Stimulated activated CD4-positive, alpha-beta T cell treated with anti-CD3 and anti-CD28 coated beads, TNF-alpha, amount 100 ng/mL, for 1 hour (primary cell): ENCODE data around the gene XPR1.
"Not testable (repeated sequence)": the region's sequence is repeated elsewhere in the genome, so short reads cannot be mapped to it uniquely, and the experiment has no call there.

Source experiments
- DNase-seq, 3 donors: peaks; one replicate each; pipeline ENCODE4 v3.0.0-alpha.2; 2020; ENCODE audit warnings: low read depth in 3 of 3, low spot score in 1 of 3

The XPR1 gene

DNA sequence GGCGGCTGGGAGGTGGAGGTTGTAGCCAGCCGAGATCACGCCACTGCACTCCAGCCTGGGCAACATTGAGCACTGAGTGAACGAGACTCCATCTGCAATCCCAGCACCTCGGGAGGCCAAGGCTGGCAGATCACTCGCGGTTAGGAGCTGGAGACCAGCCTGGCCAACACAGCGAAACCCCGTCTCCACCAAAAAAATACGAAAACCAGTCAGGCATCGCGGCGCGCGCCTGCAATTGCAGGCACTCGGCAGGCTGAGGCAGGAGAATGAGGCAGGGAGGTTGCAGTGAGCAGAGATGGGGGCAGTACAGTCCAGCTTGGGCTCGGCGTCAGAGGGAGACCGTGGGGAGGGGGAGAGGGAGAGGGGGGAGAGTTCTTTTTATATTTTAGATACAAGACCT is 79.4 kb downstream of the XPR1 start:
- DNase-seq: not testable (repeated sequence)

DNA sequence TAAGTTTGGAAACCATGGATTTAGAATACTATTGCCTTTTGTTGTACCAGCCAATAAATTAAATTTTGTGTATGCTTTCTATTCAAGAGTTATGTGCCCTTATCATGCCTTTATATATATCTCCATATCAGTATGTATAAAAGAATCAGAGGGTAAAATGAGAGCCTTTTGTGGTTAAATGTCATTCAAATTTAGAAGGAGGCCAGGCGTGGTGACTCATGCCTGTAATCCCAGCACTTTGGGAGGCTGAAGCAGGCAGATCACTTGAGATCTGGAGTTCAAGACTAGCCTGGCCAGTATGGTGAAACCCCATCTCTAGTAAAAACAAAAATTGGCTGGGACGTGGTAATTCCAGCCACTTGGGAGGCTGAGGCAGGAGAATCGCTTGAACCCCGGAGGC is 88.9 kb downstream of the XPR1 start:
- no peak for DNase-seq

DNA sequence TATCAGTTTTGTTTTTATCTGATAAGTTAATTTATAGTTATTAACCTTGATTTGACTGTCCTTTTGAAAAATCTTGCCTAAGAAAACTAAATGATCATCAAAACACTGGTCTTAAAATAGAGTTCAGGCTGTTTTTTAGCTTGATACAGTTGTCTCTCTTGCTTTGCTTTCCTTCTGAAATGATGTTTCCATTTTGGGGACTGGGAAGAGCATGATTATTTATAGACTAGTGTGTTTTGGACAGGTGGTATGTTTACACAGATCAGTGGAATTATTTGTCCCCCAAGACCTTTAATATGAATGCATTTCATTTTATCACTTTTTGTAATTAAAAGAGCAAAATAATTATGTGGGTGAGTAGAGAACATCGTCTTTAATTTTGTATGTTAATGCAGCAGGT is 90.8 kb downstream of the XPR1 start:
- no peak for DNase-seq

DNA sequence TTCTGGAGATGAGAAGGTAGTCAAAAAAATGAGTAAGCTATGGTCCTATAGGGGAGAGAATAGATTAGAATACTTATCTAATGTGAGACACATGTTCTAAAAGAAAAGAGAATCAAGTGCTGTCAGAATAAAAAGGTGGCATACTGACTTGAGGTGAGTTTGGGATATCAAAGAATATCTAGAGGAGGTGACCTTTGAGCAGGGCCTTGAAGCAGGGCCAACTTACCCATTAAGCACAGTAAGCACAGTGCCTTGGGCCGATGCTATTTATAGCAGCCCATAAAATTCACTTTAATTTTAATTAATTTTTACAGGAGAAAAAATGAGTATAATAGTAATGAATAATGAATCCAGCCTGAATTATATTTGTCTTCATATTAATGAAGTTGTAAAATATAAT is 92.2 kb downstream of the XPR1 start:
- DNase-seq: no peak

DNA sequence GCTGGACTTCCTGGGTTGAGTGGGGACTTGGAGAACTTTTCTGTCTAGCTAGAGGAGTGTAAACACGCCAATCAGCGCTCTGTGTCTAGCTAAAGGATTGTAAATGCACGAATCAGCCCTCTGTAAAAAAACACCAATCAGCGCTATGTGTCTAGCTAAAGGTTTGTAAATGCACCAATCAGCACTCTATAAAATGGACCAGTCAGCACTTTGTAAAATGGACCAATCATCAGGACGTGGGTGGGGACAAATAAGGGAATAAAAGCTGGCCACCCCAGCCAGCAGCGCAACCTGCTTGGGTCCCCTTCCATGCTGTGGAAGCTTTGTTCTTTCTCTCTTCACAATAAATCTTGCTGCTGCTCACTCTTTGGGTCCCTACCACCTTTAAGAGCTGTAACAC is 94.2 kb downstream of the XPR1 start:
- not testable (repeated sequence) for DNase-seq

DNA sequence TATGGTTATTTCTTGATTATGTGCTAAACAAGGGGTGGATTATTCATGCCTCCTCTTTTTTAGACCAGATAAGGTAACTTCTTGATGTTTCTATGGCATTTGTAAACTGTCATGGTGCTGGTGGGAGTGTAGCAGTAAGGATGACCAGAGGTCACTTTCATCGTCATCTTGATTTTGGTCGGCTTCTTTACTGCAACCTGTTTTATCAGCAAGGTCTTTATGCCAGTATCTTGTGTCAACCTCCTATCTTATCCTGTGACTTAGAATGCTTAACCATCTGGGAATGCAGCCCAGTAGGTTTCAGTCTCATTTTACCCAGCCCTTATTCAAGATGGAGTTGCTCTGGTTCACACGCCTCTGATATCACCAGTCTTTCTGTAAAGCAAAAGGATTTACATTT is 95.9 kb downstream of the XPR1 start:
- DNase-seq: not testable (repeated sequence)

DNA sequence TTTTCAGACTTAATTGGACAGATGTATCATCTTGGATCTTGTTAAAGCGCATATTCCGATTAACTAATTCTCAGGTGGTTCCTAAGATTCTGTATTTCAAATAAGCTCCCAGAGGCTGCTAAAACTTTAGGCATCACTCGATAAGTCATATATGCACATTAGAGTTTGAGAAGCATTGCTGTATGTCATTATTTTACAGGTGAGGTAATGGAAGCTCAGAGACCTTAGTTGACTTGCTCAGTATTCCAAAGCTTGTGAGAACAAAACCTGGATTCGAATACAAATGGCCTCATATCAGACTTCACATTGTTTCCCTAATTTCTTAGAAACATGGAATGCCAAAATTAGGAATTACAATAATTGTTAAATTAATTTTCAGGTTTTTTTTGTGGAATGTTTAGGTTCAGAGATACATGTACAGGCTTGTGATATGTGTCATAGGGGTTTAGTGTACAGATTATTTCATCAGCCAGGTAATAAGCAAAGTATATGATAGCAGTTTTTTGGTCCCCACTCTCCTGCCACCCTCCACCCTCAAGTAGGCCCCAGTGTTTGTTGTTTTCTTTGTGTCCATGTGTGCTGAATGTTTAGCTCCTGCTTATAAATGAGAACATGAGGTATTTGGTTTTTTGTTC is 96.8 kb downstream of the XPR1 start:
- no peak for DNase-seq

DNA sequence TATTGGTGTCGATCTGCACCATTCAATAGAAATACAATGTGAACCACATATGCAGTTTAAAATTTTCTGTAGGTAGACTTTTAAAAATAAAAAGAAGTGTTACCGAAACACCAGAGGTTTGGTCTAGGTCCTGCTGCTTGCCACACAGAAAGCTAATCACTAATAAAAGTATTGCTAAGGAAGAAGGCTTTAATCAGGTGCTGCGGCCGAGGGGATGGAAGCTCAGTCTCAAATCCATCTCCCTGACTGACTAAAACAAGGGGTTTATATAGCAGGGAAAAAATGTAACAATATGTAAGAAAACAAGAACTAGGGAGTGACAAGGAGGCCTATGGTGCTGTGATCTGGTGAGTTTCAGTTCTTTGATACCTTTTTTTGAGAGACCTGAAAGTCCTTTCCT is 99.3 kb downstream of the XPR1 start:
- DNase-seq: no peak

DNA sequence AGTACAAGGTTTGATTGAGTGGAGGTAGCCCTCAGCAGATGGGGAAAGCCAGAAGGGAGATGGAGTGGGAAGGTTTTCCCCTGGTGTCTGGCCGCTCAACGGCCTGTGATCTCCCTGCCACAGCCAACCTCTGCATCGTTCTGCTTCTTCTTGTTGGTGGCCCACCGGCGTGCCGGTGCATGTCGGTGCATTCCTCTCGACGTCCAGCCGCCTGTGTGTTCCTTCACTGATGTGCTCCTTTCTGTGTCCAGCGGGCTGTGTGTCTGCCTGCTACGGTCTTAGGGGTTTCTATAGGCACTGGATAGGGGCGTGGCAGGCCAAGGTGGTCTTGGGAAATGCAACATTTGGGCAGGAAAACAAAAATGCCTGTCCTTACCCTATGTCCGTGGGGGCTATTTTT is 101.0 kb downstream of the XPR1 start:
- DNase-seq: no peak

DNA sequence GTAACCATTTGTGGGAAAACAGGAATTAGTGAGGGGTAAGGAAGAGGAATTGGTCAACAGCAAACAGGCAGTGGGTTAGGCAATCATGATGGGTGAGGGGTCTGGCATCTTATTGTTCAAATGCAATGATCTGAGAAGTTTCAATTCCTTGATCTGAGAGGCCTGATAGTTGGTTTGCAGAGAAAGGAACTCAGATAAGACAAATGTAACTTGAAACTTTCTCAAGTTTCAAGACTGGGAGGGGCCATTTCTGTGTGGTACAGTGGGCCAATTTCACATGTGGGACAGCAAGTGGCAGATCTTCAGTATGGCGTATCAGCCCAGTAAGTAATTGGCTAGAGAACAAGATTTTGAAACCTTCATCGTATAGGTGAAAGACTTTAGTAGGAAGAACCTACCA is 102.5 kb downstream of the XPR1 start:
- DNase-seq: no peak

DNA sequence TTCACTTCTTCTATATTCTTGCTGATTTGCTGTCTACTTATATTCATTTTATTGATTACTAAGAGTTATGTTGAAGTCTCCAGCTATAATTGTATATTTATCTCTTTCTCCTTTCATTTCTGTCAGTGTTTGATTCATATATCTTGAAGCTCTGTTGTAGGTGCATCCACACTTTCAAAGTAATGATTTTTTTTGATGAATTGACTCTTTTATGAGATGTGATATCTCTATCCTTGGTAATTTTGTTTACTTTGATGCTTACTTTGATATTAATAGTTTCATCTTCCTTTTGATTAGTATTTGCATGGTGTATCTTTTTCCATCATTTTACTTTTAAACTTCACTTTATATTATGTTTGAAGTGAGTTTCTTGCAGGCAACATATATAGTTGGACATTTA is 110.8 kb downstream of the XPR1 start:
- DNase-seq: no peak

DNA sequence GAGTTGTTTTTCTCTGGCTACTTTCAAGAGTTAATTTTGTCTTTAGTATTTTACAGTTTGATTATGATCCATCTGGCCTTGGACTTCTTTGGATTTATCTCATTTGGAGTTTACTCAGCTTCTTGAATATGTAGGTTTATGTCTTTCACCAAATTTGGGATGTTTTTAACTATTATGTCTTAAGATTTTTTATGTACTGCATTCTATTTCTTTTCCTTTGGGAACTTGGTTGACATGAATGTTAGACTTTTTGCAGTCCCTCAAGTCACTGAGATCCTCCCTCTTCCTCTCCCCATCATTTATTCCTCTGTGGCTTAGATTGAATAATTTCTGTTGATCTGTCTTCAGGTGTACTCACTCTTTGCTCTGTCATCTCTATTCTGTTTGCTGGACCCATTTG is 112.0 kb downstream of the XPR1 start:
- no peak for DNase-seq

DNA sequence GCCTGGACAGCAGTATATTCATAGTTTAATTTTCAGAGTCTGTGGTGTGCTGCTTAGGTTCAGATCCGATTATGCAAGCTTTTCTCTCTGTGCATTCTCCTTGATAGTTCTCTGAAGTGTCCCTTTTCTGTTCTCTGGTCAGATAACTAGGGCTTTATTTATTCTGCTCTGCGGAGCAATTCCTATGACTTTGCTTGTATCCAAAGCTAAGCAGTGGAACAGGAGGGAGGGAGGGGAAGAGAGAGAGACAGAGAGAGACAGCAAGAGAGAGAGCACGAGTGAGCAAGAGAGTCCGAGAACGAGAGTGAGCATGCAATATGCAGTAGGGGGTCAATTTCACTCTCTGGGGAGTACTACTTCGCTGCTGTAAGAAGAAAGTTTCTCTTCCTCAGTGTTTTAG is 113.3 kb downstream of the XPR1 start:
- no peak for DNase-seq

DNA sequence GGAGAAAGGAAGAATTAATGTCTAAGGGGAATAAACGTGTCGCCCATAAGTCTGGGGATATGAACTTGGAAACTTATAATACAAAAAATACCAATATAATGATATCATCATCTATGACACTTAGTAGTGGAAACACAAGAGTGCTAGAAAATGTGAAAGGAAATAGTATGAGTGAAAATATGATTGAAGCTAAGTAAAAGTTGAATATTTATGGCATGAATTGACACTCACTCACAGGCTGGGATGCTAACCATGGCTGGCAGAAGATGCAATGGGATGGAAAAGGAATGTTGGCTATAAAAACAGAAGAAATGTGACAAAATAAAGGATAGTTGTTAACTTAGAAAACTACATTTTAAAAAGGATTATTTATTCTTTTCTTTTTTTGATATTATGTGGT is 120.1 kb downstream of the XPR1 start:
- no peak for DNase-seq

DNA sequence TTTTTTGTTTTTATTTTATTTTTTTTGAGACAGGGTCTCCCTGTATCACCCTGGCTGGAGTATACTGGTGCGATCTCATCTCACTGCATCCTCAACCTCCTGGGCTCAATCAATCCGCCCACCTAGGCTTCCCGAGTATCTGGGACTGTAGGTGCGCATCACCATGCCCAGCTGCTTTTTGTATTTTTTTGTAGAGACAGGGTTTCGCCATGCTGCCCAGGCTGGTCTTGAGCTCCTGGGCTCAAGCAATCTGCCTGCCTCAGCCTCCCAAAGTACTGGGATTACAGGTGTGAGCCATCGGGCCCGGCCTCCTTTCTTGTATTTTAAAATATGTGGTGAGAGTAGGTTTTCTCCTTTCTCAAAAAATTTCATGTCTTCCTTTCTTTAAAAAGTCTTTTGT is 122.6 kb downstream of the XPR1 start:
- DNase-seq: no peak

DNA sequence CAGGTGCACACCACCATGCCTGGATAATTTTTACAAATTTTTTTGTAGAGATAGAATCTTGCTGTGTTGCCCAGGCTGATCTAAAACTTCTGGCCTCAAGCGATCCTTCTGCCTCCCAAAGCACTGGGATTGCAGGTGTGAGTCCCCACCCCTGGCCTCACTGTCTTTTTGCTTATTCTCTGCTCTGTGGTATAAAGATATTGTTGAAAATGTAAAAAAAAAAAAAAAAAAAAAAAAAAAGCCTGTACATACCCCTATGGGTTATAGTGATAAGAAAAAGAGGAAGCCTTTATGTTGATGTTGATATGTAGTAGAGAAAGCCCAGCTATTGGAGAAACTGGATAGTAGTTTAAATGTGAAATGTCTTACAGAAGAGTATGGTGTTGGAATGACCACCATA is 125.8 kb downstream of the XPR1 start:
- DNase-seq: no peak

DNA sequence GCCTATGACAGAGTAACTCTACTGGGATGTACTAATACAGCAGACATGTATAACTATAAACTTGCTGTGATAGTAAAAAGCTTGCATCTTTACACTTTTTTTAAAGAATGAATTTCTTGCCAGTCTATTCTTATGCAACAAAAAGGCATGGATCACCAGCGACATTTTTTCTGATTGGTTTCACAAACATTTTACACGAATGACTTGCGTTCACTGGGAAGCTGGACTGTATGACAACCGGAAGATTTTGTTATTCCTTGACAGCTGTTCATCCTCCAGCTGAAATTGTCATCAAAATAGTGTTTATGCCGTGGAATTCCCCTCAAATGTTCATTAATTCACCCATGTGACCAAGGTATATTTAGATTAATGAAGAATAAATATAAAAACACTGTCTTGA is 131.0 kb downstream of the XPR1 start:
- no peak for DNase-seq

DNA sequence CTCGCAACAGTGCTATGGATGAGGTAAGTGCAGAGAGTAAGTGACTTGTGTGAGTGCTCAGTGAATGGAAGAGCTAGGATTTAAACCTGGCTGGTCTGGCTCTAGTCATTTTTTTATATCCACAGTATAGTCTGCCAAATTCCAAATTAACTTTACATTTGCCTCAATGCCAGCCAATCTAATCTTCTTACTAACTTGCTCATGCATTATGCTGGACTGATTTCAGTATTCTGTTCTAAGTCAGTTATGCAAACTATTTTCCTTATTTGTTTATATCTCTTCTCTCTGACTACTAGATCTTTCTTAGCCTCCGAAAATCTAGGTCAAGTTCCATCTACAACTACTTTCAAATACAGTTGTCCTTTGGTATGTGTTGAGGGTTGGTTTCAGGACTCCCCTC is 133.3 kb downstream of the XPR1 start:
- no peak for DNase-seq

DNA sequence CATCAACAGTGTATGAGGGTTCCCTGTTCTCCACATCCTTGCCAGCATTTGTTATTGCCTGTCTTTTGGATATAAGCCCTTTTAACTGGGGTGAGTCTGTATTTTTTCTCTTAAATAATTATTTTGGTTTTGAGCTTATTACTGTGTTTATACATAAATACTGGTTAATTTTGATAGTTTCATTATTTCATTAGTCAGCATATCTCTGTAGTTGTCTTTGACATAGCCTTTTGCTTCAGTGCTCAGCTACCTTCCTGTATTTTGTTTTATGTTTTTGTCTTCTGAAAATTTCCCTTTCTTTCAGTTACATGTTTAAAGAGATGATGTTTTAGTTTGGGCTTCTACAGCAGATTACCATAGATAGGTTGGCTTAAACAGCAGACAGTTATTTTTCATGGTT is 138.1 kb downstream of the XPR1 start:
- no peak for DNase-seq

DNA sequence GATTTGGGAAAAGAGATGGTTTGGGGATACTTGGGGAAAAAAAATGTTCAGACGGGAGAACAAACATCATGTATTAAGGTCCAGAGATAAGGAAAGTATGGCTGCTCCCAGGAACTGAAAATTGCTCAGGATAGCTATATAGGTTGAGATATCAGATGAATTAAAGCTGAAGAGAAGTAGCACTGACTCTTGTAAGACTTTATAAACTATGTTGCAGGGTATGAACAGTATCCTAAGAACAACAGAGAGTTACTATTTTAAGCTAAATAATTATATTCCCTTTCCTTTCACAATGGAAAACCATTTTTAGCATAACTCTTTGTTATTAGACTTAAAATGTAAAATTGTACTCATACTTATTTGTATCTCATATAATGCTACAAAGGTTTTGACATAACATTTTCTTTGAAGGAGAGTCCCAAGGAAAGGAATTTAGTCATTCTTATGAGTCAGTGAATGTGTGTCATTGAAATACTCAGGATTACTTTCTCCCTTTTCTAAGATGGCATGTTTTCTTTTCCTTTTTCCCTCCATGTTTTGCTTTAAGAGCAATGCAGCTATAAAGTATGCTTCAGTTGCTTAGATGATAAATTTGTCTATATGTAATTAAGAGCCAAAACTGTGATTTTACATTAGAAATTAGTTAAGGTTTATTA is 141.5 kb downstream of the XPR1 start:
- no peak for DNase-seq

DNA sequence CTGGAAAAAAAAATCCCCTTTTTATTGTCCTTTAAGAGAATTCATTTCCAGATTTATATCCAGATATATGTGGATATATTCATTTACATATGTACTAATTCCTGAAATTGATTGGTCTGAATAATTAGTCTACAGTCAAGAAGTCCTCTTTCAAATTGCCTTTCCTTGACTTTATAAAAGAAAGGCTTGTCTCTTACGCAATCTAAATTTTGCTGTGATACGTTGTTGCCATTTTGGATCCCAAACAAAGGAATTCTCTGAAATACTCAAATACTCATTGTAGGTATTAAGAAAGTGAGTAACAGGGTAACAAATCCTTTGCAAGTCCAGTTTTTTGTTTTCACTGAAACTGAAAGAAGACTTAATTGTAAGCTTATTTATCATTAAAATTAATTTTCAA is 144.0 kb downstream of the XPR1 start:
- DNase-seq: no peak

DNA sequence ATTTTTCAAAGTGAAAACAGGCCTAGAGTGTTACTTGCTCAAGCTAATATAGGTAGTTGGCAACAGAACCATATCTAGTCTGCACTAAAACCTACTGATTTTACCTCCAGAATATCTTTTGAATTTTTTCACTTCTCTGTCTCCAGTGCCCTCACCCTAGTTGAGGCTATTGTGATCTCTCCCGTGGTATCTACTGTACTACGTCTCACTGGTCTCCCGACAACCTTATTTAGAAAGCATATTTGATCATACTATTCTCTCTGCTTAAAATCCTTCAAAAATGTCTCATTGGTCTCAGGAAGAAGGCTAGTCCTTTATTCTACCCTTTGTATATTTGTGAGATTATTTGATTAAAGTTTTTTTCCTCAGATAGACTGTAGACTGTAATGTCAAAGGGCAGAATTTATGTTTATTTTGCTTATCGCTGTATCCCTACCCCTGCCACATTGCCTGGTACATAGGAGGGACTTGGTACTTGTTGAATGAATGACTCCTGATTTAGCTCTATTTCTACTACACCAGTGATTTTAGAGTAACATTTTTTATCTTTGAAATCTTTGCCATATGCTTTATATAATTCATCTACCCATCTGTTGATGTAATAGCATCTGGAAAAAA is 145.4 kb downstream of the XPR1 start:
- no peak for DNase-seq
